Gastroesophageal sphincter (tissue), 4 donors: ENCODE data around the gene ZC3H18. TPM values are rescaled to one million over a fixed set of nuclear protein-coding genes. Genes with fewer than 3 reads are reported as not detected.

Experiments used
- ATAC-seq: fragments of 150-250 bp; one replicate; pipeline ENCODE4 v1.9.1; 2016; ENCODE audit warnings: mild to moderate bottlenecking, moderate library complexity
- H3K27ac ChIP-seq, 4 donors: fragments of 200-600 bp; sonication (generic) in 3 of 4; 1 replicate in 3 of 4; 2 replicates in 1 of 4; pipeline ENCODE4 v1.5.1; 2016 to 2019
- H3K27me3 ChIP-seq: fragments of 200-600 bp; sonication (generic); one replicate; pipeline ENCODE4 v1.5.1; 2019
- H3K36me3 ChIP-seq, 2 donors: fragments of 200-600 bp; sonication (generic); one replicate each; pipeline ENCODE4 v1.5.1; 2019; ENCODE audit warnings: control low read depth in 1 of 2
- H3K4me1 ChIP-seq, 3 donors: fragments of 200-600 bp; sonication (generic); 1 replicate in 2 of 3; 2 replicates in 1 of 3; pipeline ENCODE4 v1.5.1; 2016 to 2019; ENCODE audit warnings: control low read depth in 2 of 3
- H3K4me3 ChIP-seq, 2 donors: fragments of 200-600 bp; sonication (generic); one replicate each; pipeline ENCODE4 v1.5.1; 2019; ENCODE audit warnings: mild to moderate bottlenecking in 1 of 2, moderate library complexity in 1 of 2
- H3K9me3 ChIP-seq, 3 donors: fragments of 200-600 bp; sonication (generic); one replicate each; pipeline ENCODE4 v1.5.1; 2017 to 2019; ENCODE audit warnings: control low read depth in 2 of 3
- CTCF ChIP-seq, 4 experiments: fragments of 200-600 bp in 2 of 4; fragments of 450-650 bp in 2 of 4; sonication (generic) in 1 of 4; IDR thresholded peaks; one replicate each; pipeline ENCODE4 v1.5.1; 2017 to 2019; ENCODE audit warnings: antibody characterized with exemption in 4 of 4, mild to moderate bottlenecking in 2 of 4, moderate library complexity in 2 of 4
- EP300 ChIP-seq: sonication (generic); formaldehyde crosslinking; IDR thresholded peaks from one replicate; pipeline ENCODE4 v1.6.1; 2017; ENCODE audit warnings: antibody characterized with exemption, mild to moderate bottlenecking
- POLR2A ChIP-seq, 2 donors: fragments of 450-650 bp; IDR thresholded peaks; one replicate each; pipeline ENCODE4 v1.6.1; 2017; ENCODE audit warnings: antibody characterized with exemption in 2 of 2, mild to moderate bottlenecking in 2 of 2, moderate library complexity in 1 of 2
- POLR2AphosphoS5 ChIP-seq: sonication (generic); formaldehyde crosslinking; IDR thresholded peaks from one replicate; pipeline ENCODE4 v1.6.1; 2017; ENCODE audit warnings: antibody characterized with exemption
- WGBS, 2 donors: methylation state at CpG; one replicate each; pipeline ENCODE4 v1.1.5; 2018; ENCODE audit warnings: low coverage in 1 of 2; 5-methylcytosine and 5-hydroxymethylcytosine counted together
- total RNA-seq, 4 donors: library from RNA; depleted of rRNA; stranded (reverse); fragments of >200 nt; gene quantifications; one replicate each; pipeline ENCODE4 v1.1.0, GENCODE V29; 2016

Gene ZC3H18
- total RNA-seq, 4 donors from 2014 or later = 15.8 to 40.6 (median 23.3) TPM

- Histone ChIP-seq H3K27ac (no peak overlapping the region), H3K9me3 (no peaks in the 10 kb centered on the region), H3K4me1 (no peaks in the 10 kb centered on the region), H3K4me3 (no peak overlapping the region), H3K27me3 (no peaks in the 10 kb centered on the region), H3K36me3 (peaks cover 0 to 94% of the 10 kb centered on the region in 2 donors)
- no peak for ATAC-seq
- TF ChIP-seq POLR2AphosphoS5 (no peak), CTCF (IDR thresholded peaks at IDR 0.05) (no peak), POLR2A (IDR thresholded peaks at IDR 0.05) (no peak), EP300 (no peak)
- WGBS, 2 donors = 94% methylated on average over 8 of the region's 13 CpGs; no CpG with 5 or more reads in 1 of the 2 donors
These were observed 53.7 kb downstream of the ZC3H18 start for GRCh38 chr16:88623858-88624257.

GRCh38 chr16:88624481-88624880 lies 54.3 kb downstream of the ZC3H18 start:
- no peaks in the 10 kb centered on the region for H3K9me3 ChIP-seq
- H3K4me3 ChIP-seq = no peak overlapping the region
- H3K27me3 ChIP-seq = no peaks in the 10 kb centered on the region
- TF ChIP-seq CTCF (IDR thresholded peaks at IDR 0.05) (no peak), POLR2AphosphoS5 (no peak), POLR2A (IDR thresholded peaks at IDR 0.05) (no peak), EP300 (no peak)
- H3K27ac ChIP-seq = no peak overlapping the region
- no peak for ATAC-seq
- H3K36me3 ChIP-seq = peaks cover 0 to 94% of the 10 kb centered on the region in 2 donors
- no peaks in the 10 kb centered on the region for H3K4me1 ChIP-seq
- 80% methylated on average over 1 of the region's 18 CpGs; no CpG with 5 or more reads in 1 of the 2 donors for WGBS, 2 donors

- no peaks in the 10 kb centered on the region for H3K4me1 ChIP-seq
- H3K36me3 ChIP-seq = peaks cover 0 to 94% of the 10 kb centered on the region in 2 donors
- no peaks in the 10 kb centered on the region for H3K9me3 ChIP-seq
- no CpG with 5 or more reads among the region's 17 CpGs for WGBS, 2 donors
- no peak overlapping the region for H3K27ac ChIP-seq
- H3K27me3 ChIP-seq = no peaks in the 10 kb centered on the region
- no peak for ATAC-seq
- no peak overlapping the region for H3K4me3 ChIP-seq
- TF ChIP-seq POLR2A (IDR thresholded peaks at IDR 0.05) = no peak
- no peak for TF ChIP-seq CTCF (IDR thresholded peaks at IDR 0.05)
- TF ChIP-seq POLR2AphosphoS5 = no peak
- TF ChIP-seq EP300 = no peak
These were observed 54.9 kb downstream of the ZC3H18 start for GRCh38 chr16:88624977-88625576.

- no peak for ATAC-seq
- H3K4me3 ChIP-seq = no peak overlapping the region
- WGBS, 2 donors = 88 to 91% methylated on average over 6 to 9 of the region's 9 CpGs
- H3K4me1 ChIP-seq = no peaks in the 10 kb centered on the region
- H3K36me3 ChIP-seq = peaks cover 0 to 100% of the 10 kb centered on the region in 2 donors
- no peaks in the 10 kb centered on the region for H3K9me3 ChIP-seq
- no peak overlapping the region for H3K27ac ChIP-seq
- no peaks in the 10 kb centered on the region for H3K27me3 ChIP-seq
- TF ChIP-seq EP300 = no peak
- no peak for TF ChIP-seq CTCF (IDR thresholded peaks at IDR 0.05)
These were observed 56.4 kb downstream of the ZC3H18 start for GRCh38 chr16:88626646-88627045.
